Loucy (cell line): ENCODE measurements around the gene DES.

Source experiments
- H2AFZ ChIP-seq: fragments of 200-600 bp; sonication (generic); 2 replicates; pipeline ENCODE4 v1.6.0; 2016; ENCODE audit warnings: antibody characterized with exemption, mild to moderate bottlenecking, low read length, moderate library complexity
- H3F3A ChIP-seq: fragments of 200-600 bp; 2 replicates; pipeline ENCODE4 v1.6.0; 2016; ENCODE audit warnings: antibody characterized with exemption, low read depth, mild to moderate bottlenecking
- H3K27me3 ChIP-seq: fragments of 200-600 bp; sonication (generic); 2 replicates; pipeline ENCODE4 v1.6.1; 2014; ENCODE audit warnings: low read length, mild to moderate bottlenecking; ENCODE audit not compliant: insufficient read depth, poor library complexity, severe bottlenecking
- H3K36me3 ChIP-seq: fragments of 200-600 bp; sonication (generic); 2 replicates; pipeline ENCODE4 v1.6.1; 2016; ENCODE audit warnings: low read length; ENCODE audit not compliant: insufficient read depth
- H3K4me1 ChIP-seq: fragments of 200-600 bp; sonication (generic); 2 replicates; pipeline ENCODE4 v1.5.1; 2014; ENCODE audit warnings: low read length, mild to moderate bottlenecking; ENCODE audit not compliant: insufficient read depth, poor library complexity, severe bottlenecking
- H3K4me2 ChIP-seq: fragments of 200-600 bp; sonication (generic); 2 replicates; pipeline ENCODE4 v1.6.0; 2014; ENCODE audit warnings: antibody characterized with exemption, low read length, low read depth, mild to moderate bottlenecking; ENCODE audit not compliant: poor library complexity, severe bottlenecking
- H3K4me3 ChIP-seq: fragments of 200-600 bp; sonication (generic); 2 replicates; pipeline ENCODE4 v1.5.1; 2014; ENCODE audit warnings: low read length, mild to moderate bottlenecking, mixed read lengths; ENCODE audit not compliant: poor library complexity, severe bottlenecking
- H3K79me2 ChIP-seq: fragments of 200-600 bp; sonication (generic); 2 replicates; pipeline ENCODE4 v1.6.1; 2014; ENCODE audit warnings: low read length; ENCODE audit not compliant: insufficient read depth
- H3K9ac ChIP-seq: fragments of 200-600 bp; sonication (generic); 2 replicates; pipeline ENCODE4 v1.6.0; 2014; ENCODE audit warnings: mild to moderate bottlenecking, low read depth, low read length, moderate library complexity; ENCODE audit not compliant: poor library complexity, severe bottlenecking
- H3K9me2 ChIP-seq: fragments of 200-600 bp; sonication (generic); replicated peaks from 2 replicates; pipeline ENCODE4 v1.6.1; 2016; ENCODE audit warnings: low read depth, low read length, mixed read lengths
- H3K9me3 ChIP-seq: fragments of 200-600 bp; sonication (generic); 2 replicates; pipeline ENCODE4 v1.6.1; 2014; ENCODE audit warnings: mild to moderate bottlenecking, antibody characterized with exemption, low read length, low read depth; ENCODE audit not compliant: insufficient read depth
- H4K20me1 ChIP-seq: fragments of 200-600 bp; sonication (generic); 2 replicates; pipeline ENCODE4 v1.6.0; 2014; ENCODE audit warnings: antibody characterized with exemption, low read length, mild to moderate bottlenecking; ENCODE audit not compliant: insufficient read depth, poor library complexity, severe bottlenecking
- EZH2phosphoT487 ChIP-seq: fragments of 200-600 bp; IDR thresholded peaks from 2 replicates; pipeline ENCODE4 v1.6.1; 2018; ENCODE audit warnings: antibody characterized with exemption, mild to moderate bottlenecking, moderate library complexity, borderline replicate concordance
- TF ChIP-seq, protein P1 (sequence below): fragments of 200-600 bp; sonication (generic); conservative IDR thresholded peaks from 2 replicates; pipeline ENCODE4 v1.5.1; 2014; ENCODE audit warnings: mild to moderate bottlenecking, antibody characterized with exemption, low read length

Gene DES

DNA sequence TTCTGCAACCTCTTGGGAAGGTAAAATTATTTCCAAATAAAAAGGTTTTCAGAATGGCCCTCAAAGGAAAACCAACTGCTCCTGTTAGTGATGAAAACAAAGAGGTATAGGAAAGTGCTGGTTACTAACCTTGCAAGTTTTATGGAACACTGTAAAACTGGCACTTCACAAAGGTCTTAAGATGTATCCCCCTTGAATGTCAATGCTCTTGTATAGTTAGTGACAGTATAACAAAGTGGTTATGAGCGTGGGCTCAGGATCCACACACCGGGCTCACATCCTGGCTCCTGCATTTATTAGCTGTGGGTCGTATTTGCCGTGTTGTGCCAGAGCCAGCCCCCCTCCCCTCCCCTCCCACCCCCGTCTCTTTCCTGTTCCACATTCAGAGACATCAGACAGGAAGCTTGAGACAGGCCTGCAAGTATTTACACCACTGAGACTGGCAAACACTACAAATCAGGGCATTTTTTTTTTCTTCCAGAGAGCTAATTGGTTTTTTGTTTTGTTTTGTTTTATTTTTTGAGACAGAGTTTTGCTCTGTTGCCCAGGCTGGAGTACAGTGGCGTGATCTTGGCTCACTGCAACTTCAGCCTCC lies 21.2 kb upstream of the DES start:
- Histone ChIP-seq H3K9me2 (no peaks in the 10 kb centered on the region), H2AFZ (peak overlapping the region; percentile 48; the same call in 1 of the 2 replicates), H3K79me2 (no peaks in the 10 kb centered on the region), H3K4me2 (peak overlapping the region; percentile 19), H3K9me3 (no peaks in the 10 kb centered on the region), H3K4me1 (peaks cover 4% of the 10 kb centered on the region), H3K9ac (no peak overlapping the region), H3K4me3 (no peak overlapping the region), H3K36me3 (no peaks in the 10 kb centered on the region), H3F3A (no peaks in the 10 kb centered on the region), H3K27me3 (no peaks in the 10 kb centered on the region), H4K20me1 (no peaks in the 10 kb centered on the region)
- no peak for TF ChIP-seq EZH2phosphoT487

DNA sequence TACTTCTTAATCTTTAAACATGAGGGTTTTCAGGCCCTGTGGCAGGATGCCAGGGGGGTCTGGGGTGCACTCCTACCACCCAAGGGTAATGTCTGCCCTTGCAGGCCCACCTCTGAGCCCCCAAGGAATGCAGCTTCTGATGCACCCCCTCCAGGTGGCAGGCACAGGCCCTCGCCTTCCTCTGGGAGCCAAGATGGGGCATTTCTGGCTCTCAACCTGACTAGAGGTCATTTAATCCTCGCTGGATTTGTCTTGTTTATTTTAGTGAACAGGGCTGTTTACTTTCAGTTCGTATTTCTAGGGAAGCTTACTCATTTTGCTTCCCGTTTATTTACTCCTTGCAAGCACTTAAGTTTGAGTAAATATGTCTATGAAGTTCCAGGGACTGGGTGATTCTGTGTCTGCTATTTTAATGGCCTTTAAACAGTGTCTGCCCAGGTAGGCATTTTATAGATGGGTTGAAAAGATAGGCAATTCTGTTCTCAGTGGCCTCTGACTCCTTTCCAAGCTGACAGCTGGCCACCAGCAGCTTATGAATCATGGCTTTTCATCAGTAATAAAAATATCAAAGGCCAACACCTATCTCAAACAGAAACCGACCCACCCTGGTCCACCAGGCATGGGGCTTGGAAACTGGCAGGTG lies 19.3 kb upstream of the DES start:
- Histone ChIP-seq H4K20me1 (no peaks in the 10 kb centered on the region), H3K36me3 (no peaks in the 10 kb centered on the region), H2AFZ (no peak overlapping the region), H3K9ac (no peak overlapping the region), H3F3A (no peaks in the 10 kb centered on the region), H3K79me2 (no peaks in the 10 kb centered on the region), H3K9me3 (no peaks in the 10 kb centered on the region), H3K9me2 (no peaks in the 10 kb centered on the region), H3K4me1 (peaks cover 4% of the 10 kb centered on the region), H3K4me3 (no peak overlapping the region), H3K27me3 (no peaks in the 10 kb centered on the region), H3K4me2 (no peak overlapping the region)
- TF ChIP-seq, protein P1, sequence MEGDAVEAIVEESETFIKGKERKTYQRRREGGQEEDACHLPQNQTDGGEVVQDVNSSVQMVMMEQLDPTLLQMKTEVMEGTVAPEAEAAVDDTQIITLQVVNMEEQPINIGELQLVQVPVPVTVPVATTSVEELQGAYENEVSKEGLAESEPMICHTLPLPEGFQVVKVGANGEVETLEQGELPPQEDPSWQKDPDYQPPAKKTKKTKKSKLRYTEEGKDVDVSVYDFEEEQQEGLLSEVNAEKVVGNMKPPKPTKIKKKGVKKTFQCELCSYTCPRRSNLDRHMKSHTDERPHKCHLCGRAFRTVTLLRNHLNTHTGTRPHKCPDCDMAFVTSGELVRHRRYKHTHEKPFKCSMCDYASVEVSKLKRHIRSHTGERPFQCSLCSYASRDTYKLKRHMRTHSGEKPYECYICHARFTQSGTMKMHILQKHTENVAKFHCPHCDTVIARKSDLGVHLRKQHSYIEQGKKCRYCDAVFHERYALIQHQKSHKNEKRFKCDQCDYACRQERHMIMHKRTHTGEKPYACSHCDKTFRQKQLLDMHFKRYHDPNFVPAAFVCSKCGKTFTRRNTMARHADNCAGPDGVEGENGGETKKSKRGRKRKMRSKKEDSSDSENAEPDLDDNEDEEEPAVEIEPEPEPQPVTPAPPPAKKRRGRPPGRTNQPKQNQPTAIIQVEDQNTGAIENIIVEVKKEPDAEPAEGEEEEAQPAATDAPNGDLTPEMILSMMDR: no peak
- TF ChIP-seq EZH2phosphoT487: no peak

DNA sequence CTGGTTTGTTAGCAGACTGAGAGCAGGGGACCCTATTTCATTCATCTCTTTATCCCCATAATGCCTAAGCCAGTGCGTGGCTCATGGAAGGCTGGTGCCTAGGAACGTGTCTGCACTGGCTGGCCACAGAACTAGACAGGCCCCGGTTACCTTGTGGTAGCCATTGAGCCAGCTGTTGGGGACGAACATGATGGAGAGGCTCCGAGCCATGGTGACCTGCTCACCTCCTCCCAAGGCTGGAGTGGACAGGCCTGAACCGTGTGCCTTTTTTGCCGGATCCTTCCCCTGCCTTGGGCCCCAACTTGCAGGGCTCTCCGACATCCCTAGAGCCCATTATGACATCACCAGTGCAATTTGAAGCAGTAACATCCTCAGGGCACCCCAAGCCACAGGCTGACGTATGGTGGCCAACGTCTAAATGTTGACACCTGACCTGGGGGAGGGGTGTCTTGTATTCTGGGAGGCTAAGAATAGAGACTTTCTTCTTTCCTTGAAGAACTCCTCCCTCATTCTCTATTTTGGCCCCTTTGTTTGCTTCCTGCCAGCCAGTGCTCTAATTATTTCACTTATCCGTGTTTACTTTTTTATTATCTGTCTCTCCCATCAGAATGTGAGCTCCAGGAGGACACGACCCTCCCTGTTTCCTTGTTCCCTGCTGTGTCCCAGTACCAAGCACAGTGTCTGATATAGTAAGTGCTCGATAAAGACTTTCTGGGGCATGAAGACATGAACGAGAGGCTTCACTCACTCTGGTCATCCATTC lies 18.3 kb upstream of the DES start:
- no peaks in the 10 kb centered on the region for H3F3A ChIP-seq
- no peak overlapping the region for H3K4me2 ChIP-seq
- H3K27me3 ChIP-seq: no peaks in the 10 kb centered on the region
- H4K20me1 ChIP-seq: no peaks in the 10 kb centered on the region
- no peak overlapping the region for H3K9ac ChIP-seq
- no peaks in the 10 kb centered on the region for H3K36me3 ChIP-seq
- peaks cover 4% of the 10 kb centered on the region for H3K4me1 ChIP-seq
- H2AFZ ChIP-seq: no peak overlapping the region
- H3K9me3 ChIP-seq: no peaks in the 10 kb centered on the region
- H3K79me2 ChIP-seq: no peaks in the 10 kb centered on the region
- TF ChIP-seq, protein P1: no peak
- no peak for TF ChIP-seq EZH2phosphoT487
- H3K9me2 ChIP-seq: no peaks in the 10 kb centered on the region
- H3K4me3 ChIP-seq: no peak overlapping the region
